Natural killer cell (primary cell): ENCODE data around the gene PLAU. TPM values are rescaled to one million over a fixed set of nuclear protein-coding genes. Genes with fewer than 3 reads are reported as not detected.

Experiments used
- ATAC-seq, 3 donors: fragments of 150-1000 bp in 2 of 3; fragments of 200-7000 bp in 1 of 3; cut with Tn5 transposase; 1 replicate in 1 of 3; 2 replicates in 2 of 3; pipeline ENCODE4 v1.10.0; 2021; ENCODE audit warnings: mild to moderate bottlenecking in 2 of 3, moderate library complexity in 2 of 3
- DNase-seq, 2 donors: peaks; one replicate each; pipeline versions ENCODE4 v3.0.0 to v3.0.0-alpha.2; 2013 to 2021; ENCODE audit warnings: mixed read lengths in 1 of 2
- H3K27ac ChIP-seq: one replicate; pipeline ENCODE4 v1.5.1; 2013; ENCODE audit warnings: mild to moderate bottlenecking, low read length
- H3K27me3 ChIP-seq: one replicate; pipeline ENCODE4 v1.6.1; 2013; ENCODE audit warnings: low read length; ENCODE audit not compliant: control insufficient read depth, insufficient read depth
- H3K36me3 ChIP-seq: one replicate; pipeline ENCODE4 v1.6.1; 2013; ENCODE audit warnings: low read length; ENCODE audit not compliant: control insufficient read depth, insufficient read depth
- H3K4me1 ChIP-seq: one replicate; pipeline ENCODE4 v1.6.1; 2013; ENCODE audit warnings: low read length; ENCODE audit not compliant: control insufficient read depth, insufficient read depth
- H3K4me3 ChIP-seq: one replicate; pipeline ENCODE4 v1.5.1; 2013; ENCODE audit warnings: low read length
- H3K9me3 ChIP-seq: one replicate; pipeline ENCODE4 v1.6.1; 2013; ENCODE audit warnings: low read length; ENCODE audit not compliant: control insufficient read depth, insufficient read depth
- H3K27ac Mint-ChIP-seq, 2 donors: one replicate each; pipeline ENCODE4 v1.8.0; 2022; ENCODE audit warnings: mild to moderate bottlenecking in 2 of 2, mixed read lengths in 2 of 2, moderate library complexity in 1 of 2
- H3K27me3 Mint-ChIP-seq, 2 donors: one replicate each; pipeline ENCODE4 v1.8.0; 2022; ENCODE audit warnings: low read depth in 2 of 2, mixed read lengths in 2 of 2
- H3K36me3 Mint-ChIP-seq: one replicate; pipeline ENCODE4 v1.8.0; 2022; ENCODE audit warnings: mixed read lengths
- H3K4me1 Mint-ChIP-seq, 2 donors: one replicate each; pipeline ENCODE4 v1.8.0; 2022; ENCODE audit warnings: mixed read lengths in 2 of 2
- H3K4me3 Mint-ChIP-seq: one replicate; pipeline ENCODE4 v1.8.0; 2022; ENCODE audit warnings: mild to moderate bottlenecking, moderate library complexity, mixed read lengths
- H3K9me3 Mint-ChIP-seq, 2 donors: one replicate each; pipeline ENCODE4 v1.8.0; 2022; ENCODE audit warnings: mixed read lengths in 2 of 2
- CTCF ChIP-seq: fragments of 200-600 bp; IDR thresholded peaks from one replicate; pipeline ENCODE4 v1.8.0; 2022; ENCODE audit warnings: antibody characterized with exemption
- WGBS: methylation state at CpG from one replicate; pipeline ENCODE4 v1.1.7; 2013; ENCODE audit warnings: missing lambda C conversion rate; ENCODE audit not compliant: insufficient coverage; 5-methylcytosine and 5-hydroxymethylcytosine counted together
- intact Hi-C: fragments of 100-400 bp; cut with micrococcal nuclease; formaldehyde crosslinking; loops from one replicate; pipeline ENCODE4 v1.14.2; 2022
- total RNA-seq, 4 donors: library from RNA; stranded (reverse); fragments of 120-200 nt in 1 of 4; gene quantifications; one replicate each; pipeline versions ENCODE4 v1.2.3 to v1.2.4, GENCODE V29; 2013 to 2022

Gene PLAU
- total RNA-seq, 3 donors from 2014 or later (not counting 1 experiment from before 2014, with no cell fraction given): 0.12 to 1.6 (median 0.32) TPM

- ATAC-seq: no peak
- H3K27me3 ChIP-seq: no peaks in the 10 kb centered on the region
- 94% methylated on average over 4 of the region's 4 CpGs for WGBS
Measured at GRCh38 chr10:73876971-73877370, 34.0 kb upstream of the PLAU start.

GRCh38 chr10:73877533-73878160 is 33.3 kb upstream of the PLAU start:
- 93% methylated on average over 9 of the region's 9 CpGs for WGBS
- TF ChIP-seq CTCF: no peak
- H3K4me3 ChIP-seq: no peak overlapping the region
- H3K27me3 ChIP-seq: no peaks in the 10 kb centered on the region
- intact Hi-C loops: loop anchor here (10.0 kb wide), 1 partner anchor 383 kb away; the partner anchor contains the start of gene PPP3CB
- no peak for ATAC-seq
- Mint-ChIP-seq H3K4me1 (peaks cover 28 to 43% of the 10 kb centered on the region in 2 donors), H3K36me3 (no peaks in the 10 kb centered on the region), H3K27ac (peak overlapping the region in 1 of 2 donors; percentile 78), H3K4me3 (no peak overlapping the region), H3K9me3 (no peaks in the 10 kb centered on the region), H3K27me3 (peaks cover 7% of the 10 kb centered on the region in 2 donors)
- H3K27ac ChIP-seq: no peak overlapping the region
- peaks cover 42% of the 10 kb centered on the region for H3K4me1 ChIP-seq
- no peak for DNase-seq
- H3K9me3 ChIP-seq: no peaks in the 10 kb centered on the region
- no peaks in the 10 kb centered on the region for H3K36me3 ChIP-seq

More at GRCh38 chr10:73876971-73877370, 34.0 kb upstream of the PLAU start:
- no peaks in the 10 kb centered on the region for H3K9me3 ChIP-seq
- no peak for DNase-seq
- no peak overlapping the region for H3K4me3 Mint-ChIP-seq
- H3K27me3 Mint-ChIP-seq: peaks cover 7% of the 10 kb centered on the region in 2 donors
- H3K4me1 Mint-ChIP-seq: peaks cover 33 to 50% of the 10 kb centered on the region in 2 donors
- H3K27ac Mint-ChIP-seq: peak overlapping the region in 1 of 2 donors; percentile 78
- no peak for TF ChIP-seq CTCF
- H3K36me3 Mint-ChIP-seq: no peaks in the 10 kb centered on the region
- no peak overlapping the region for H3K4me3 ChIP-seq
- peaks cover 5% of the 10 kb centered on the region for H3K36me3 ChIP-seq
- H3K9me3 Mint-ChIP-seq: no peaks in the 10 kb centered on the region
- intact Hi-C loops: loop anchor here (10.0 kb wide), 1 partner anchor 382 kb away; the partner anchor contains the start of gene PPP3CB
- no peak overlapping the region for H3K27ac ChIP-seq
- H3K4me1 ChIP-seq: peaks cover 48% of the 10 kb centered on the region

- H3K36me3 Mint-ChIP-seq: no peaks in the 10 kb centered on the region
- DNase-seq (no peak), ATAC-seq (no peak)
- Histone ChIP-seq H3K27me3 (no peaks in the 10 kb centered on the region), H3K9me3 (no peaks in the 10 kb centered on the region), H3K36me3 (no peaks in the 10 kb centered on the region), H3K4me3 (no peak overlapping the region), H3K4me1 (peaks cover 34% of the 10 kb centered on the region), H3K27ac (no peak overlapping the region)
- H3K4me3 Mint-ChIP-seq: no peak overlapping the region
- intact Hi-C loops: loop anchor here (10.0 kb wide), 1 partner anchor 384 kb away; the partner anchor contains the start of gene PPP3CB
- peaks cover 7% of the 10 kb centered on the region in 2 donors for H3K27me3 Mint-ChIP-seq
- H3K9me3 Mint-ChIP-seq: no peaks in the 10 kb centered on the region
- 80% methylated on average over 1 of the region's 1 CpG for WGBS
- H3K27ac Mint-ChIP-seq: peak overlapping the region in 1 of 2 donors; percentile 78
- TF ChIP-seq CTCF: no peak
- peaks cover 21 to 36% of the 10 kb centered on the region in 2 donors for H3K4me1 Mint-ChIP-seq
Measured at GRCh38 chr10:73878365-73878764, 32.6 kb upstream of the PLAU start.
